Smooth muscle cell (in vitro differentiated cells): ENCODE results near the gene RBM44. TPM values are rescaled to one million over a fixed set of nuclear protein-coding genes. Genes with fewer than 3 reads are reported as not detected.

ENCODE experiments used
- DNase-seq: peaks from one replicate; lab custom pipeline; 2025; ENCODE audit not compliant: unreplicated experiment; lab: John Stamatoyannopoulos, UW
- H2AFZ ChIP-seq: fragments of 200-600 bp; sonication (generic); 2 replicates; pipeline ENCODE4 v1.6.0; 2016; ENCODE audit warnings: antibody characterized with exemption, low read depth, mild to moderate bottlenecking
- H3F3A ChIP-seq: fragments of 200-600 bp; sonication (generic); 2 replicates; pipeline ENCODE4 v1.6.0; 2017; ENCODE audit warnings: antibody characterized with exemption, low read depth
- H3K27ac ChIP-seq: fragments of 200-600 bp; sonication (generic); 2 replicates; pipeline ENCODE4 v1.5.1; 2016; ENCODE audit warnings: low read depth, mild to moderate bottlenecking
- H3K27me3 ChIP-seq: fragments of 200-600 bp; sonication (generic); 2 replicates; pipeline ENCODE4 v1.6.1; 2016; ENCODE audit warnings: low read depth, mild to moderate bottlenecking
- H3K36me3 ChIP-seq: fragments of 200-600 bp; sonication (generic); 2 replicates; pipeline ENCODE4 v1.5.1; 2016; ENCODE audit warnings: low read depth
- H3K4me1 ChIP-seq: fragments of 200-600 bp; sonication (generic); 2 replicates; pipeline ENCODE4 v1.5.1; 2016; ENCODE audit warnings: low read depth
- H3K4me2 ChIP-seq: fragments of 200-600 bp; sonication (generic); 2 replicates; pipeline ENCODE4 v1.6.0; 2016; ENCODE audit warnings: mild to moderate bottlenecking
- H3K4me3 ChIP-seq: fragments of 200-600 bp; sonication (generic); 2 replicates; pipeline ENCODE4 v1.5.1; 2016; ENCODE audit warnings: mild to moderate bottlenecking
- H3K79me2 ChIP-seq: fragments of 200-600 bp; sonication (generic); 2 replicates; pipeline ENCODE4 v1.6.0; 2016; ENCODE audit warnings: low read depth, mild to moderate bottlenecking
- H3K9ac ChIP-seq: fragments of 200-600 bp; sonication (generic); 2 replicates; pipeline ENCODE4 v1.6.0; 2016; ENCODE audit warnings: low read depth
- H3K9me3 ChIP-seq: fragments of 200-600 bp; sonication (generic); replicated peaks from 2 replicates; pipeline ENCODE4 v1.5.1; 2016; ENCODE audit warnings: low read depth
- H4K20me1 ChIP-seq: fragments of 200-600 bp; sonication (generic); 2 replicates; pipeline ENCODE4 v1.6.0; 2016; ENCODE audit warnings: low read depth
- WGBS: methylation state at CpG from one replicate; pipeline ENCODE4 v1.1.7; 2016; ENCODE audit warnings: low lambda C conversion rate; 5-methylcytosine and 5-hydroxymethylcytosine counted together
- polyA plus RNA-seq: library from polyadenylated mRNA; unstranded; fragments of >200 nt; fragmentation: Nextera tagmentation; extraction: Ambion mirVana; gene quantifications from 2 replicates; pipeline ENCODE4 v1.2.1, GENCODE V29; 2016
- total RNA-seq: library from RNA; depleted of rRNA; stranded (reverse); fragments of >200 nt; gene quantifications from 2 replicates; pipeline ENCODE4 v1.2.3, GENCODE V29; 2014
- TF ChIP-seq, protein P1 (sequence below): fragments of 200-600 bp; sonication (generic); IDR thresholded peaks from 2 replicates; pipeline ENCODE4 v1.5.1; 2017; ENCODE audit warnings: borderline replicate concordance, mild to moderate bottlenecking, antibody characterized with exemption; ENCODE audit not compliant: insufficient read depth, poor library complexity, severe bottlenecking

Gene RBM44
- total and polyA plus RNA-seq, 2 experiments from 2014 or later, result 0.15 to 1.2 TPM

DNA sequence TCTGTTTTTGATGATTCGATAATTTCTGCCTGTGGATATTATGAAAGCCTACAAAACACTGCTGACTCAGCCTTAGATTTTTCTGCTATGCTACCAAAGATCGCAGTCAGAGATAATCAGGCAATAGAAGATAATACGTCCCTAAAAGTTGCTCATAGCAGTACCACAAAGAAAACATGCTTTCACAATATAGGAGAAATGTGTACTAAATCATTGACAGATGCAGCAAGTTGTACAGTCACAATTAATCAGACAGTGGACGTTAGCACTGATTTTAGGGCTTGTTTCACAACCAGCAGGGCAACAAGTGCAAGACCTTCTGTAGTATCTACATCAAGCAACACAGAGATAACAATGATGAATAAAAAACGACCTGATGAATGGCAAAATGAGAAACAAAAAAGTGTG is 19.5 kb downstream of the RBM44 start:
- WGBS, result 44% methylated on average over 5 of the region's 5 CpGs

DNA sequence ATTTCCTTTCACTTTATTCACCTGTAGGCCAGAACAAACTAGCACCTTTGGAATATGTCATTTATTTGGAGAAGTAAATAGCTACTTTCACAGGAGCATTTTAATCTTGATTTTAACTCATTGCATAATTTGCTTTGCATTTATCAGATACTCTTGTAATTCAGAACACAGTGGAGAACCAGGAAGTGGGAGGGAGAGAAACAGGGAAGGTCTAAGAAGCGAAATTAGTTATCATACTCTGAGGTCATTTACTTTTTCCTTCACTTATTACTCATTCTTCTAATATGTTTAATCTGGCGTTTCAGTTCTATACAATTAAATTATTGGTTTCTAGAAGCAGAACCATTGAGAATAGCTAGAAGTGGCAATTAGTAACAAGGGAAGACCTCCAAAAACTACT is 20.7 kb downstream of the RBM44 start:
- TF ChIP-seq, protein P1, sequence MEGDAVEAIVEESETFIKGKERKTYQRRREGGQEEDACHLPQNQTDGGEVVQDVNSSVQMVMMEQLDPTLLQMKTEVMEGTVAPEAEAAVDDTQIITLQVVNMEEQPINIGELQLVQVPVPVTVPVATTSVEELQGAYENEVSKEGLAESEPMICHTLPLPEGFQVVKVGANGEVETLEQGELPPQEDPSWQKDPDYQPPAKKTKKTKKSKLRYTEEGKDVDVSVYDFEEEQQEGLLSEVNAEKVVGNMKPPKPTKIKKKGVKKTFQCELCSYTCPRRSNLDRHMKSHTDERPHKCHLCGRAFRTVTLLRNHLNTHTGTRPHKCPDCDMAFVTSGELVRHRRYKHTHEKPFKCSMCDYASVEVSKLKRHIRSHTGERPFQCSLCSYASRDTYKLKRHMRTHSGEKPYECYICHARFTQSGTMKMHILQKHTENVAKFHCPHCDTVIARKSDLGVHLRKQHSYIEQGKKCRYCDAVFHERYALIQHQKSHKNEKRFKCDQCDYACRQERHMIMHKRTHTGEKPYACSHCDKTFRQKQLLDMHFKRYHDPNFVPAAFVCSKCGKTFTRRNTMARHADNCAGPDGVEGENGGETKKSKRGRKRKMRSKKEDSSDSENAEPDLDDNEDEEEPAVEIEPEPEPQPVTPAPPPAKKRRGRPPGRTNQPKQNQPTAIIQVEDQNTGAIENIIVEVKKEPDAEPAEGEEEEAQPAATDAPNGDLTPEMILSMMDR, result no peak
- H3F3A ChIP-seq, result no peaks in the 10 kb centered on the region
- H3K4me1 ChIP-seq, result no peaks in the 10 kb centered on the region
- H3K27me3 ChIP-seq, result peaks cover 32% of the 10 kb centered on the region
- no peak overlapping the region for H3K4me3 ChIP-seq
- H3K9ac ChIP-seq, result no peak overlapping the region
- no peaks in the 10 kb centered on the region for H3K9me3 ChIP-seq
- no peak overlapping the region for H3K4me2 ChIP-seq
- WGBS, result 81% methylated on average over 2 of the region's 2 CpGs
- no peak overlapping the region for H3K27ac ChIP-seq
- H2AFZ ChIP-seq, result no peak overlapping the region
- no peaks in the 10 kb centered on the region for H3K36me3 ChIP-seq
- H4K20me1 ChIP-seq, result no peaks in the 10 kb centered on the region
- no peak for DNase-seq
- H3K79me2 ChIP-seq, result no peaks in the 10 kb centered on the region

More for the DNA sequence above, 19.5 kb downstream of the RBM44 start:
- H3K4me2 ChIP-seq, result no peak overlapping the region
- H3K27me3 ChIP-seq, result peaks cover 38% of the 10 kb centered on the region
- H3K9ac ChIP-seq, result no peak overlapping the region
- H4K20me1 ChIP-seq, result no peaks in the 10 kb centered on the region
- H3K9me3 ChIP-seq, result no peaks in the 10 kb centered on the region
- H3K36me3 ChIP-seq, result no peaks in the 10 kb centered on the region
- no peaks in the 10 kb centered on the region for H3K79me2 ChIP-seq
- no peak overlapping the region for H2AFZ ChIP-seq
- no peak overlapping the region for H3K4me3 ChIP-seq
- H3K27ac ChIP-seq, result no peak overlapping the region
- DNase-seq, result no peak
- no peaks in the 10 kb centered on the region for H3F3A ChIP-seq
- TF ChIP-seq, protein P1, result no peak
- no peaks in the 10 kb centered on the region for H3K4me1 ChIP-seq

DNA sequence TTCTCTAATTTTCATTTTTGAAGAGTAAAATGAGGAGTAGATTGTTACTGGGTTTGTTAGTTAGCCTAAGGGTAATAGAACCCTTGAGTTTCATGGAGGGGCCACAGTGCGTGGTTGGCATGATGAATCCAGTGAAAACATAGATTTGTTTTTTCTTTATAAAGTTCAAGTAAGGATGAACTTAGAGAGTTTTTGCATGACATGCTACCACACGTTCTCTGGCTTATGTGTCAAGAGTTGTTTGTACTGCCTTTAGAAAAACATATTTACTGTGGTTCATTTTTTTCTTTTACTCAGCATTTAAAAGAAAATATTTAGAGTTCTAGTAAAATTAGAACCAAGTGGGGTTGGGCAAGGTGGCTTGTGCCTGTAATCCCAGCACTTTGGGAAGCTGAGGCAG is 21.8 kb downstream of the RBM44 start:
- H3F3A ChIP-seq, result no peaks in the 10 kb centered on the region
- H3K4me3 ChIP-seq, result no peak overlapping the region

DNA sequence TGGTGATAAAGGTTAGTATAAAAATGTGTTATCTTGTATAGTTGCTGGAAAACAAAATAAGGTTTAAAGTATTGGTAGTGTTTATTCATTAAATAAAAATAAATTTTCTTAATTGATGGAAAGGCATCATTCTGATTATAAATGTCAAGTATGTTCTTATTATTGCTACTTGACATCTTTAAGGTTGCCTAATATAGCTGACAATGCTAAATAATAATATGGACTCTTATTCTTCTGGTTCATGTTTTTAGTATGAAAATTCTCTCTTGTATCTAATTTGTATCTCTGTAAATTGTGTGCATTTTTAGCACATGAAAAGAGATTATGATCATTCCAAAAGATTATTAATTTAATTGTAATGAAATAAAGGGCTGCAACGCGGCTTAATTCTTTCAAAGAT is 25.0 kb downstream of the RBM44 start:
- Histone ChIP-seq H3K4me1 (no peaks in the 10 kb centered on the region), H3K27me3 (peaks cover 48% of the 10 kb centered on the region), H3K9me3 (no peaks in the 10 kb centered on the region), H3K36me3 (no peaks in the 10 kb centered on the region), H3K4me3 (no peak overlapping the region), H3K27ac (no peak overlapping the region), H3K79me2 (no peaks in the 10 kb centered on the region), H4K20me1 (no peaks in the 10 kb centered on the region), H3K9ac (no peak overlapping the region), H2AFZ (no peak overlapping the region), H3K4me2 (no peak overlapping the region), H3F3A (no peaks in the 10 kb centered on the region)
- TF ChIP-seq, protein P1, result no peak
- 95% methylated on average over 2 of the region's 2 CpGs for WGBS
- DNase-seq, result no peak

More for the DNA sequence above, 21.8 kb downstream of the RBM44 start:
- TF ChIP-seq, protein P1, result no peak
- Histone ChIP-seq H3K9me3 (no peaks in the 10 kb centered on the region), H3K27ac (no peak overlapping the region), H4K20me1 (no peaks in the 10 kb centered on the region), H3K4me1 (no peaks in the 10 kb centered on the region), H3K79me2 (no peaks in the 10 kb centered on the region), H3K27me3 (peaks cover 30% of the 10 kb centered on the region), H3K36me3 (no peaks in the 10 kb centered on the region), H2AFZ (no peak overlapping the region), H3K4me2 (no peak overlapping the region), H3K9ac (no peak overlapping the region)
- WGBS, result 81% methylated on average over 2 of the region's 2 CpGs
- no peak for DNase-seq
